HepG2 (cell line): ENCODE measurements around the gene APOL4. TPM values are rescaled to one million over a fixed set of nuclear protein-coding genes. Genes with fewer than 3 reads are reported as not detected.
A peak's percentile ranks its signal among the peaks of the same experiment; 100 is the strongest.

Experiments used
- ATAC-seq: fragments of 200-7000 bp; cut with Tn5 transposase; 3 replicates; pipeline ENCODE4 v1.9.1; 2020; ENCODE audit warnings: mild to moderate bottlenecking, moderate library complexity
- BruUV-seq: library from RNA; stranded (reverse); fragments of 400-500 nt; replicated peaks from 2 replicates; lab custom pipeline; 2021; lab: Mats Ljungman, UMichigan
- CTCF ChIA-PET: fragments of 300-600 bp; formaldehyde crosslinking; extraction: SDS; loops from one replicate; lab custom pipeline; 2021; ENCODE audit warnings: low total read pairs, inconsistent platforms, low intra/inter-chr PET ratio; lab: Yijun Ruan, JAX
- POLR2A ChIA-PET: fragments of 350-600 bp; sonication (Branson Sonifier 250); formaldehyde crosslinking; loops from one replicate; lab custom pipeline; 2020; ENCODE audit warnings: antibody characterized with exemption, inconsistent platforms; lab: Yijun Ruan, JAX
- DNase-seq: peaks from one replicate; pipeline ENCODE4 v3.0.0-alpha.2; 2015; ENCODE audit warnings: low spot score
- FAIRE-seq: peaks from 3 replicates; lab custom pipeline; 2011; peaks lifted over from hg19 to GRCh38; lab: Jason Lieb, UNC
- H2AFZ ChIP-seq: one replicate; pipeline ENCODE4 v1.6.1; 2011; ENCODE audit warnings: low read length, inconsistent platforms
- H3K27ac ChIP-seq: fragments of 300-600 bp; 3 replicates; pipeline ENCODE4 v1.8.0; 2011; ENCODE audit warnings: mixed run types, mild to moderate bottlenecking, mixed read lengths, low read length, inconsistent platforms; ENCODE audit not compliant: insufficient read depth; ENCODE audit errors: extremely low read length
- H3K27me3 ChIP-seq, 2 experiments: fragments of 200-600 bp in 1 of 2; 2 replicates in 1 of 2; 3 replicates in 1 of 2; pipeline versions ENCODE4 v1.6.0 to v1.8.0; 2011; ENCODE audit warnings: low read length in 2 of 2, mild to moderate bottlenecking in 2 of 2, moderate library complexity in 2 of 2, inconsistent platforms in 1 of 2; ENCODE audit not compliant: insufficient read depth in 2 of 2, control insufficient read depth in 1 of 2
- H3K36me3 ChIP-seq, 2 experiments: fragments of 200-600 bp in 1 of 2; replicated peaks in 1 of 2; 2 replicates in 1 of 2; 3 replicates in 1 of 2; pipeline versions ENCODE4 v1.5.1 to v1.8.0; 2011; ENCODE audit warnings: low read length in 2 of 2, inconsistent platforms in 1 of 2; ENCODE audit not compliant: insufficient read depth in 2 of 2, control insufficient read depth in 1 of 2
- H3K4me1 ChIP-seq: 2 replicates; pipeline ENCODE4 v1.5.1; 2012; ENCODE audit warnings: low read length, inconsistent platforms; ENCODE audit not compliant: insufficient read depth
- H3K4me2 ChIP-seq: 2 replicates; pipeline ENCODE4 v1.6.0; 2011; ENCODE audit warnings: low read depth, low read length, inconsistent platforms
- H3K4me3 ChIP-seq, 3 experiments: fragments of 200-600 bp in 1 of 3; sonication (generic), shearing (Covaris generic) in 1 of 3; replicated peaks in 1 of 3; 2 replicates each; pipeline ENCODE4 v1.5.1; 2011 to 2016; ENCODE audit warnings: low read length in 3 of 3, inconsistent platforms in 2 of 3, low read depth in 2 of 3, mild to moderate bottlenecking in 2 of 3, control low read depth in 1 of 3, mixed read lengths in 1 of 3; ENCODE audit not compliant: insufficient read depth in 1 of 3
- H3K79me2 ChIP-seq: one replicate; pipeline ENCODE4 v1.6.1; 2011; ENCODE audit warnings: low read length, inconsistent platforms; ENCODE audit not compliant: insufficient read depth
- H3K9ac ChIP-seq: 2 replicates; pipeline ENCODE4 v1.6.0; 2011; ENCODE audit warnings: mild to moderate bottlenecking, low read depth, low read length, inconsistent platforms; ENCODE audit not compliant: insufficient read depth
- H3K9me3 ChIP-seq: 2 replicates; pipeline ENCODE4 v1.5.1; 2012; ENCODE audit warnings: mild to moderate bottlenecking, low read length
- H4K20me1 ChIP-seq: 2 replicates; pipeline ENCODE4 v1.6.0; 2011; ENCODE audit warnings: inconsistent platforms, mild to moderate bottlenecking, low read length, moderate library complexity; ENCODE audit not compliant: insufficient read depth
- ARID4A ChIP-seq: sonication (generic); formaldehyde crosslinking; IDR thresholded peaks from 2 replicates; pipeline ENCODE4 v1.5.0; 2020; ENCODE audit warnings: mild to moderate bottlenecking, missing genetic modification reagents, borderline replicate concordance
- ARNT ChIP-seq: fragments of 450-650 bp; IDR thresholded peaks from 2 replicates; pipeline ENCODE4 v1.6.1; 2017
- HNF4A ChIP-seq: sonication (generic); formaldehyde crosslinking; IDR thresholded peaks from 2 replicates; pipeline ENCODE4 v1.4.0; 2020; ENCODE audit warnings: missing genetic modification reagents
- MAX ChIP-seq: IDR thresholded peaks from 2 replicates; pipeline ENCODE4 v1.6.1; 2012; ENCODE audit warnings: inconsistent platforms
- PATZ1 ChIP-seq: sonication (generic); formaldehyde crosslinking; IDR thresholded peaks from 2 replicates; pipeline ENCODE4 v1.4.0; 2020; ENCODE audit warnings: missing genetic modification reagents
- PAXIP1 ChIP-seq: sonication (generic); formaldehyde crosslinking; conservative IDR thresholded peaks from 2 replicates; pipeline ENCODE4 v1.4.0; 2020; ENCODE audit warnings: mild to moderate bottlenecking, missing genetic modification reagents, moderate library complexity
- RXRA ChIP-seq: sonication (generic); formaldehyde crosslinking; IDR thresholded peaks from 2 replicates; pipeline ENCODE4 v1.5.1; 2020; ENCODE audit warnings: missing genetic modification reagents
- ZBTB25 ChIP-seq: IDR thresholded peaks from 2 replicates; pipeline ENCODE4 v1.6.1; 2018; ENCODE audit warnings: missing genetic modification reagents
- ZBTB7A ChIP-seq: sonication (generic); formaldehyde crosslinking; IDR thresholded peaks from 2 replicates; pipeline ENCODE4 v1.8.0; 2022; ENCODE audit warnings: mild to moderate bottlenecking, missing genetic modification reagents
- ZBTB7B ChIP-seq: sonication (generic); formaldehyde crosslinking; IDR thresholded peaks from 2 replicates; pipeline ENCODE4 v1.4.0; 2020; ENCODE audit warnings: missing genetic modification reagents
- ZNF317 ChIP-seq: sonication (generic); formaldehyde crosslinking; IDR thresholded peaks from 2 replicates; pipeline ENCODE4 v1.5.0; 2020; ENCODE audit warnings: mild to moderate bottlenecking, missing genetic modification reagents
- ZNF674 ChIP-seq: sonication (generic); formaldehyde crosslinking; IDR thresholded peaks from 2 replicates; pipeline ENCODE4 v1.5.0; 2020; ENCODE audit warnings: low read depth, mild to moderate bottlenecking, missing genetic modification reagents
- ZNF781 ChIP-seq: sonication (generic); formaldehyde crosslinking; IDR thresholded peaks from 2 replicates; pipeline ENCODE4 v1.5.1; 2020; ENCODE audit warnings: borderline replicate concordance, mild to moderate bottlenecking, missing genetic modification reagents; ENCODE audit errors: not compliant biosample characterization
- in situ Hi-C: cut with HindIII; loops from 2 replicates; pipeline ENCODE4 v1.10.0; 2017; ENCODE audit warnings: low pct_unique_long_range_greater_than_20kb; ENCODE audit not compliant: extremely low pct_ligation_motif_present
- intact Hi-C: fragments of 100-400 bp; cut with micrococcal nuclease; formaldehyde crosslinking; loops from one replicate; pipeline ENCODE4 v1.10.0; 2022; ENCODE audit not compliant: unreplicated experiment
- polyA plus RNA-seq, 8 experiments: library from polyadenylated mRNA; depleted of rRNA in 3 of 8; stranded (reverse) in 7 of 8; unstranded in 1 of 8; fragments of >200 nt; fragmentation: Illumina TruSeq in 4 of 8; extraction: Trizol in 4 of 8; gene quantifications; 2 replicates each; pipeline versions ENCODE4 v1.2.1 to v1.2.3, GENCODE V29; 2011 to 2016; ENCODE audit warnings: low read depth in 4 of 8, missing spikeins in 1 of 8, mixed read lengths in 1 of 8; ENCODE audit not compliant: insufficient read depth in 1 of 8
- total RNA-seq, 5 experiments: library from RNA; depleted of rRNA; stranded (reverse); fragments of >200 nt; fragmentation: Illumina TruSeq; extraction: Trizol; gene quantifications; 2 replicates each; pipeline ENCODE4 v1.2.3, GENCODE V29; 2016; ENCODE audit warnings: low read depth in 1 of 5

APOL4 gene
- total and polyA plus RNA-seq, 2 of the 13 experiments (the other 11 are each of a cell fraction or from before 2014, with no cell fraction given): 0.77 to 2.8 TPM

GRCh38 chr22:36212901-36213300 is 11.3 kb upstream of the APOL4 start:
- ChIA-PET CTCF (no interaction called here), POLR2A (no interaction called here)
- H3K27ac ChIP-seq: no peak overlapping the region
- H3K79me2 ChIP-seq: no peaks in the 10 kb centered on the region
- peaks cover 67% of the 10 kb centered on the region for H3K4me1 ChIP-seq
- peak overlapping the region; percentile 28 for H3K4me2 ChIP-seq
- FAIRE-seq (peak; percentile 43), ATAC-seq (peak; percentile 73), DNase-seq (peak; percentile 28)
- H3K9ac ChIP-seq: no peak overlapping the region
- no peaks in the 10 kb centered on the region for H3K9me3 ChIP-seq
- no peak overlapping the region for H2AFZ ChIP-seq
- H3K36me3 ChIP-seq: no peaks in the 10 kb centered on the region
- intact Hi-C loops (no loop called here), in situ Hi-C loops (no loop called here)
- H3K4me3 ChIP-seq: no peak overlapping the region
- BruUV-seq: no TSS peak
- H4K20me1 ChIP-seq: no peaks in the 10 kb centered on the region
- no peaks in the 10 kb centered on the region for H3K27me3 ChIP-seq
- peak; percentile 36; the same call in 1 of the 2 replicates for TF ChIP-seq PATZ1
- TF ChIP-seq RXRA (CRISPR knock-in tag): 0 out of 2 replicates have a peak, but pooled peaks have one; percentile 19
- TF ChIP-seq ZBTB25 (CRISPR knock-in tag): no peak
- TF ChIP-seq ARNT: no peak
- TF ChIP-seq PAXIP1 (CRISPR knock-in tag): peak; percentile 27; the same call in 1 of the 2 replicates
- TF ChIP-seq ZBTB7B (CRISPR knock-in tag): peak; percentile 55; the same call in 1 of the 2 replicates
- peak; percentile 70 for TF ChIP-seq HNF4A (CRISPR knock-in tag)
- no peak for TF ChIP-seq ZNF317 (CRISPR knock-in tag)
- TF ChIP-seq ZNF781: no peak
- no peak for TF ChIP-seq ZNF674 (CRISPR knock-in tag)
- 0 out of 2 replicates have a peak, but pooled peaks have one; percentile 19 for TF ChIP-seq MAX
- peak; percentile 34; the same call in 1 of the 2 replicates for TF ChIP-seq ARID4A
- peak; percentile 67; the same call in 1 of the 2 replicates for TF ChIP-seq ZBTB7A (CRISPR knock-in tag)
